Calu3 (cell line): ENCODE results near the gene BRINP3. TPM values are rescaled to one million over a fixed set of nuclear protein-coding genes. Genes with fewer than 3 reads are reported as not detected.

ENCODE experiments used
- BruUV-seq: library from RNA; stranded (reverse); fragments of 400-500 nt; replicated peaks from 2 replicates; lab custom pipeline; 2021; lab: Mats Ljungman, UMichigan
- CTCF ChIA-PET: fragments of 300-600 bp; sonication (Branson Sonifier 250); formaldehyde crosslinking; loops from one replicate; lab custom pipeline; 2022; ENCODE audit warnings: antibody characterized with exemption; lab: Charles Lee
- DNase-seq: peaks from one replicate; pipeline ENCODE4 v3.0.0; 2022
- H3K27ac Mint-ChIP-seq: one replicate; pipeline ENCODE4 v1.8.0; 2022; ENCODE audit warnings: mixed read lengths; ENCODE audit not compliant: unreplicated experiment
- H3K27me3 Mint-ChIP-seq: one replicate; pipeline ENCODE4 v1.8.0; 2022; ENCODE audit warnings: mixed read lengths; ENCODE audit not compliant: unreplicated experiment
- H3K36me3 Mint-ChIP-seq: one replicate; pipeline ENCODE4 v1.8.0; 2022; ENCODE audit warnings: mild to moderate bottlenecking, moderate library complexity, mixed read lengths; ENCODE audit not compliant: insufficient read depth, unreplicated experiment
- H3K4me1 Mint-ChIP-seq: one replicate; pipeline ENCODE4 v1.8.0; 2022; ENCODE audit warnings: mild to moderate bottlenecking, low read depth, mixed read lengths; ENCODE audit not compliant: unreplicated experiment
- H3K4me3 Mint-ChIP-seq: one replicate; pipeline ENCODE4 v1.8.0; 2022; ENCODE audit warnings: mild to moderate bottlenecking, low read depth, moderate library complexity, mixed read lengths; ENCODE audit not compliant: unreplicated experiment
- H3K9me3 Mint-ChIP-seq: one replicate; pipeline ENCODE4 v1.8.0; 2022; ENCODE audit warnings: low read depth, mixed read lengths; ENCODE audit not compliant: unreplicated experiment
- intact Hi-C: fragments of 100-400 bp; cut with micrococcal nuclease; formaldehyde crosslinking; loops from one replicate; pipeline ENCODE4 v1.10.0; 2022; ENCODE audit not compliant: unreplicated experiment
- total RNA-seq: library from RNA; stranded (reverse); gene quantifications from 2 replicates; pipeline ENCODE4 v1.2.3, GENCODE V29; 2022
- TF ChIP-seq, protein P1 (sequence below): fragments of 200-600 bp; IDR thresholded peaks from one replicate; pipeline ENCODE4 v1.8.0; 2022; ENCODE audit warnings: antibody characterized with exemption; ENCODE audit not compliant: unreplicated experiment

The BRINP3 gene
- total RNA-seq, 1 experiment from 2014 or later = not detected

DNA sequence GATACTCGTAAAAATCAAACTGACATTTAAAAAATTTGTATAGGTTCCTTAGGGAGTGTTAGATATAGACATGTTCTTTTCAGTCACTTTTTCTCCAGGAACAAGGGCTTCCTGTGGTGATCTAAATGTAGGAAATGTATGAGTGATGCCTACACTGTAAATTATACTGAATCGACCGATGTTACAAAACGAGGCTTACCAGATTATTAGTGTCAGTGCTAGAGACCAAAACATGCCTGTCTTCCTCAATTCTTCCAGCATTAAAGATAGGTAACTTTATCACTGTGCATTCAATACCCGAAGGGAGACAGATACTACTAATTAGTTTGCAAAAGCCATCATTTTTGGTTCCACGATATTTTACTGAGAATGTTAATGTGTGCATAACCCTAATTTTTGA, 86.1 kb downstream of the BRINP3 start:
- no peaks in the 10 kb centered on the region for H3K27me3 Mint-ChIP-seq
- no TSS peak for BruUV-seq
- TF ChIP-seq, protein P1, sequence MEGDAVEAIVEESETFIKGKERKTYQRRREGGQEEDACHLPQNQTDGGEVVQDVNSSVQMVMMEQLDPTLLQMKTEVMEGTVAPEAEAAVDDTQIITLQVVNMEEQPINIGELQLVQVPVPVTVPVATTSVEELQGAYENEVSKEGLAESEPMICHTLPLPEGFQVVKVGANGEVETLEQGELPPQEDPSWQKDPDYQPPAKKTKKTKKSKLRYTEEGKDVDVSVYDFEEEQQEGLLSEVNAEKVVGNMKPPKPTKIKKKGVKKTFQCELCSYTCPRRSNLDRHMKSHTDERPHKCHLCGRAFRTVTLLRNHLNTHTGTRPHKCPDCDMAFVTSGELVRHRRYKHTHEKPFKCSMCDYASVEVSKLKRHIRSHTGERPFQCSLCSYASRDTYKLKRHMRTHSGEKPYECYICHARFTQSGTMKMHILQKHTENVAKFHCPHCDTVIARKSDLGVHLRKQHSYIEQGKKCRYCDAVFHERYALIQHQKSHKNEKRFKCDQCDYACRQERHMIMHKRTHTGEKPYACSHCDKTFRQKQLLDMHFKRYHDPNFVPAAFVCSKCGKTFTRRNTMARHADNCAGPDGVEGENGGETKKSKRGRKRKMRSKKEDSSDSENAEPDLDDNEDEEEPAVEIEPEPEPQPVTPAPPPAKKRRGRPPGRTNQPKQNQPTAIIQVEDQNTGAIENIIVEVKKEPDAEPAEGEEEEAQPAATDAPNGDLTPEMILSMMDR = no peak
- intact Hi-C loops = no loop called here
- H3K9me3 Mint-ChIP-seq = no peaks in the 10 kb centered on the region
- CTCF ChIA-PET = interaction anchor here (0.7 kb wide), 1 partner anchor 1355 kb away, joined by 4 read pairs; no protein-coding TSS in a partner anchor
- DNase-seq = no peak
- H3K4me3 Mint-ChIP-seq = no peak overlapping the region
- peaks cover 9% of the 10 kb centered on the region for H3K4me1 Mint-ChIP-seq
- H3K27ac Mint-ChIP-seq = no peak overlapping the region
- no peaks in the 10 kb centered on the region for H3K36me3 Mint-ChIP-seq

DNA sequence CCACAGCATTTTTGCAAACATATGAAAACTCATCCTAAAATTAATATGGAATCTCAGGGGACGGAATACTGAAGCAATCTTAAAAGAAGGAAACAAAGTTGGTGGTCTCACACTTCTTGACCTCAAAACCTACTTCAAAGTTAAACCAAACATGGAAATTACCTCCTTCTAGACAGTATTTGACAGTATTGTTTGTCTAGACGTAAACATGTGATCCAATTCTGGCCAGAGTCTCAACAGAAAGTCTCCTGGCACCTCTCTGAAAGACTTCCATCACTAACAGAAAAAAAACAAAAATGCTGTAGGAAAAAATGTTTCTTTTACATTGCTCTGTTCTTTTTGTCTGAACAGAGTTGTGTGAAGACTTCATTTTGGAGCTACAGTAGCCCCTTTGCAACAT, 99.7 kb downstream of the BRINP3 start:
- H3K9me3 Mint-ChIP-seq = no peaks in the 10 kb centered on the region
- H3K4me1 Mint-ChIP-seq = peaks cover 8% of the 10 kb centered on the region
- no peaks in the 10 kb centered on the region for H3K27me3 Mint-ChIP-seq
- no peak for DNase-seq
- no TSS peak for BruUV-seq
- H3K4me3 Mint-ChIP-seq = no peak overlapping the region
- H3K36me3 Mint-ChIP-seq = no peaks in the 10 kb centered on the region
- H3K27ac Mint-ChIP-seq = no peak overlapping the region
- TF ChIP-seq, protein P1 = no peak
- intact Hi-C loops = no loop called here
- CTCF ChIA-PET = no interaction called here

DNA sequence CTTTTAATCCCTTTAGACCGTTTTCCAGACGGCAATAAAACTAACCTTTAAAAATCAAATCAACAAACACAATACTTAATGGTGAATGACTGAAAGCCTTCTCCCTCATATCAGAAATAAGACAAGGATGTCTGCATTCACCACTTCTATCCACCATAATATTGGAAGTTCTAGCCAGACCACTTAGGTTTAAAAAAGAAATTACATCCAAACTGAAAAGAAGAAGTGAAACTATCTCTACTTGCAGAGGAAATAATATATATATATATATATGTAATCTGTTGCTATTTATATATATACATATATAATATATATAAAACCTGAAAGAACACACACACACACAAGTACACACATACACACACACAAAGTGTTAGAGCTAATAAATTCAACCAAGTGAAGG, 100.4 kb downstream of the BRINP3 start:
- Mint-ChIP-seq H3K9me3 (no peaks in the 10 kb centered on the region), H3K27me3 (no peaks in the 10 kb centered on the region), H3K27ac (no peak overlapping the region), H3K4me3 (no peak overlapping the region), H3K4me1 (peaks cover 8% of the 10 kb centered on the region), H3K36me3 (no peaks in the 10 kb centered on the region)
- no TSS peak for BruUV-seq
- no peak for DNase-seq
- CTCF ChIA-PET = no interaction called here
- TF ChIP-seq, protein P1 = no peak
- intact Hi-C loops = no loop called here

DNA sequence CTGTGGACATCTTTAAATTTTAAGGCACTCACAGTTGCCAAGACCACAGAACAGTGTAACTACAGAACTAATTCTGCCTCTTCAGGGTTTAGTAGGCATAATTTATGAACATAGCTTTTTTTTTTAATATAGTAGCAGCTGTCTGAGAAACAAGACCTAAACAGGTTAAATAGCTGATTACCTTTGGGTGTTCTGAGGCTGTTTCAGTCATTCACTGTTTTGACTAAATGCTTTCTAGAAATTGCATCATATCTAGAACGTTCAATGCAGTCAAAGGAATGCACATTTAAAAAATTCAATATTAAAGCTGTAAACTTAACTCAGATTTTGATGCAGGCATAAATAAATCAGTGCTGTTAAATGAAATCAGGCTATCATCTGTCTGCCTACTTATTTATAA, 101.6 kb downstream of the BRINP3 start:
- BruUV-seq = no TSS peak
- DNase-seq = no peak
- Mint-ChIP-seq H3K4me3 (no peak overlapping the region), H3K36me3 (no peaks in the 10 kb centered on the region), H3K27ac (no peak overlapping the region), H3K9me3 (no peaks in the 10 kb centered on the region), H3K27me3 (no peaks in the 10 kb centered on the region), H3K4me1 (peaks cover 8% of the 10 kb centered on the region)
- intact Hi-C loops = no loop called here
- CTCF ChIA-PET = no interaction called here
- TF ChIP-seq, protein P1 = no peak
